ENCODE results near the gene LIMS2. TPM values are rescaled to one million over a fixed set of nuclear protein-coding genes. Genes with fewer than 3 reads are reported as not detected.

LIMS2 gene
- polyA plus RNA-seq, 1 donor (not counting 4 experiments of a cell fraction or from before 2014, with no cell fraction given): not detected

- Histone ChIP-seq H3K9ac (ENCODE audit: control insufficient read depth, extremely low read depth, insufficient read depth, low read length) (no peak overlapping the region), H2AFZ (ENCODE audit: control insufficient read depth, low read length) (no peak overlapping the region), H3K27me3 (ENCODE audit: control insufficient read depth, extremely low read depth, insufficient read depth, low read length) (no peaks in the 10 kb centered on the region), H3K27ac (ENCODE audit: control insufficient read depth, insufficient read depth, low read length) (no peak overlapping the region), H3K4me1 (ENCODE audit: control insufficient read depth, extremely low read depth, insufficient read depth, low read length) (peaks cover 27% of the 10 kb centered on the region), H3K9me3 (ENCODE audit: control insufficient read depth, low read depth, low read length) (no peaks in the 10 kb centered on the region), H3K4me2 (ENCODE audit: control insufficient read depth, extremely low read depth, insufficient read depth, low read depth, low read length) (no peak overlapping the region), H3K36me3 (ENCODE audit: control insufficient read depth in 2 of 2, extremely low read depth in 1 of 2, insufficient read depth in 2 of 2, low read length in 2 of 2) (peaks cover 19 to 23% of the 10 kb centered on the region in 2 experiments), H3K79me2 (ENCODE audit: control insufficient read depth, insufficient read depth, low read length) (peaks cover 12% of the 10 kb centered on the region), H4K20me1 (ENCODE audit: control insufficient read depth, extremely low read depth, insufficient read depth, low read length) (no peaks in the 10 kb centered on the region), H3K4me3 (ENCODE audit: control insufficient read depth in 2 of 3, extremely low read depth in 1 of 3, insufficient read depth in 2 of 3, low read depth in 1 of 3, low read length in 3 of 3) (no peak overlapping the region), H3K9me1 (ENCODE audit: control insufficient read depth, extremely low read depth, insufficient read depth, low read length) (no peaks in the 10 kb centered on the region)
- FAIRE-seq (no peak), DNase-seq (ENCODE audit: low read depth, low spot score) (no peak)
- no peak for TF ChIP-seq CTCF (optimal IDR thresholded peaks at IDR 0.05 in 1 of 3, IDR thresholded peaks at IDR 0.05 in 1 of 3, conservative IDR thresholded peaks at IDR 0.05 in 1 of 3; ENCODE audit: extremely low read depth in 1 of 3, insufficient read depth in 2 of 3, low read length in 3 of 3)
- TF ChIP-seq EZH2 (IDR thresholded peaks at IDR 0.05; ENCODE audit: low read length): no peak
- dilution Hi-C loops (cut with MboI; ENCODE audit: extremely low pct_ligation_motif_present, low sequenced_read_pairs): no loop called here
Measured at GRCh38 chr2:127705391-127706065, 30.2 kb upstream of the LIMS2 start.

- H3K27me3 ChIP-seq (ENCODE audit: control insufficient read depth, extremely low read depth, insufficient read depth, low read length): no peaks in the 10 kb centered on the region
- no peak overlapping the region for H3K4me2 ChIP-seq (ENCODE audit: control insufficient read depth, extremely low read depth, insufficient read depth, low read depth, low read length)
- dilution Hi-C loops (cut with MboI; ENCODE audit: extremely low pct_ligation_motif_present, low sequenced_read_pairs): no loop called here
- H3K4me1 ChIP-seq (ENCODE audit: control insufficient read depth, extremely low read depth, insufficient read depth, low read length): peaks cover 30% of the 10 kb centered on the region
- no peaks in the 10 kb centered on the region for H3K9me1 ChIP-seq (ENCODE audit: control insufficient read depth, extremely low read depth, insufficient read depth, low read length)
- DNase-seq (ENCODE audit: low read depth, low spot score) (no peak), FAIRE-seq (no peak)
- no peak overlapping the region for H3K9ac ChIP-seq (ENCODE audit: control insufficient read depth, extremely low read depth, insufficient read depth, low read length)
- H3K27ac ChIP-seq (ENCODE audit: control insufficient read depth, insufficient read depth, low read length): no peak overlapping the region
- H4K20me1 ChIP-seq (ENCODE audit: control insufficient read depth, extremely low read depth, insufficient read depth, low read length): no peaks in the 10 kb centered on the region
- peaks cover 12% of the 10 kb centered on the region for H3K79me2 ChIP-seq (ENCODE audit: control insufficient read depth, insufficient read depth, low read length)
- no peak overlapping the region for H2AFZ ChIP-seq (ENCODE audit: control insufficient read depth, low read length)
- H3K4me3 ChIP-seq (ENCODE audit: control insufficient read depth in 2 of 3, extremely low read depth in 1 of 3, insufficient read depth in 2 of 3, low read depth in 1 of 3, low read length in 3 of 3): no peak overlapping the region
- TF ChIP-seq EZH2 (IDR thresholded peaks at IDR 0.05; ENCODE audit: low read length) (no peak), CTCF (optimal IDR thresholded peaks at IDR 0.05 in 1 of 3, IDR thresholded peaks at IDR 0.05 in 1 of 3, conservative IDR thresholded peaks at IDR 0.05 in 1 of 3; ENCODE audit: extremely low read depth in 1 of 3, insufficient read depth in 2 of 3, low read length in 3 of 3) (no peak)
- H3K9me3 ChIP-seq (ENCODE audit: control insufficient read depth, low read depth, low read length): no peaks in the 10 kb centered on the region
- H3K36me3 ChIP-seq (ENCODE audit: control insufficient read depth in 2 of 2, extremely low read depth in 1 of 2, insufficient read depth in 2 of 2, low read length in 2 of 2): peaks cover 15 to 23% of the 10 kb centered on the region in 2 experiments
Measured at GRCh38 chr2:127704641-127705390, 29.5 kb upstream of the LIMS2 start.
